GM18861 (cell line): Measurements from ENCODE around the gene RNF113A.
"Not testable (repeated sequence)": the region's sequence is repeated elsewhere in the genome, so short reads cannot be mapped to it uniquely, and the experiment has no call there.

Experiments used
- ATAC-seq: cut with Tn5 transposase; IDR thresholded peaks from one replicate; pipeline ENCODE4 v1.9.1; 2021; ENCODE audit not compliant: unreplicated experiment

Gene RNF113A

DNA sequence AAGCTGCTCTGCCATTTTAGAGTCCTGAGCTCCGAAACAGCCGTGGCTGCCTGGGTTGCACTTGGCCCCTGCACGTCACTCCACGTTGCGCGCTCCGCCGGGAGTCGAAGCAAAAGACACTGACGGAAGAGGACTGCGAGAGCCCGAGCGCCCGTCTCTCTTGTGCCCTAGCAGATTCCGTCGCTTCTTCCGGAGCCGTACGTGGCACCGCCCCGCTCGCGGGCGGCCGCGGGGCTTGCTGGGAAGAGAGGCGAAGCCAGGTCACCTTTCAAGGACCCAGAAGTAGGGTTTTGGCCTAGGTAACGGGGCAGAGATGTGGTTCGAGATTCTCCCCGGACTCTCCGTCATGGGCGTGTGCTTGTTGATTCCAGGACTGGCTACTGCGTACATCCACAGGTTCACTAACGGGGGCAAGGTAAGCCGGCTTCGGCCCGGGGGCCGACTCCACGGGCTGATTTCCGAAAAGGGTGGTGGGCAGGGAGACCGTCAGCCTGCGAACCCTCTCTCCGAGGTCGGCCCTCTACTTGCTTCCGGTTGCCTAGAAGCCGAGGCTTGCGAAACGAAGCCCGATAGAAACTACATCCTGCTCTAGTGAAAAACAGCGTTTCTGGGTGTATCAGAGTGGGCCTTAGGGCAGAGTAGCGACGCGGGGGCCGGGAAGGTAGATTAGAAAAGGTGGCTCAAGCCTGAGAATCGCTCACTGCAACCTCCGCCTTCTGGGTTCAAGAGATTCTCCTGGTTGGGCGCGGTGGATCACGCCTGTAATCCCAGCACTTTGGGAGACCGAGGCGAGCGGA lies at the start of gene RNF113A, which contains the start of gene NDUFA1:
Gene RNF113A, minus strand, starts transcription at position 135 of the 797 bp plus-strand sequence. Its CDS starts 120 bp downstream, at position 15.
Gene NDUFA1, plus strand, starts transcription at position 234 of the 797 bp plus-strand sequence. Its CDS starts 80 bp downstream, at position 314.
- peak; percentile 88 for ATAC-seq

DNA sequence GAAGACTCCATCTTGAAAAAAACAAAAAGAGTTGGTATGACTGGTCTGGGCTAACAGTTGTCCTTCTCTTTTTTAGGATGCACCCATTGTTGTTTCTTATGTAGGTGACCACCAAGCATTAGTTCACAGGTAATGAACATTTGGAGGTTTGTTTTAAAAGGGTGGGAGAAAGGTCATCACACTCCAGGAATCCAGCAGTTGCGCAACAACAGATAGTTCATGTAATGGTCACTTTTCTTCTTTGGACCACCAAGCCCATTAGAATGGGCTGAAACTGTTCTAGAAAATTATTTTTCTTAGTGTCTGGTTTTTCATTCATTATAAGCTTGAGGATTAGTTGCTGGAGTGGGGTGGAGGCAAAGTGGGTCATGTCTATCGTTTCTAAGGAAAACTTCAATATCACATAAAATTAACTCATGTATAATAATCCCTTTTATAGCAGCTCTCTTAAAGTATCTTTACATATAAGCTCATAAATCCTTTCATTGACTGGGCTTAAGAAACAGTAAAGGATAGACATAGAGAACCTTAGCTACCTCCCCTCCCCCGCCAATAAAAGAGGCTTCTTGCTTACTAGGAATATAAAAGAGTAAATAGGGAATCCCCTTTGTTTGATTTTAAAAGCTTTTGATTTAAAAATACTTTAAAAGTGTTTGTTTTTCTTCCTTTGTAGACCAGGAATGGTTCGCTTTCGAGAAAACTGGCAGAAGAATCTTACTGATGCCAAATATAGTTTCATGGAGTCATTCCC lies 48.5 kb upstream of the RNF113A start:
- ATAC-seq = no peak

DNA sequence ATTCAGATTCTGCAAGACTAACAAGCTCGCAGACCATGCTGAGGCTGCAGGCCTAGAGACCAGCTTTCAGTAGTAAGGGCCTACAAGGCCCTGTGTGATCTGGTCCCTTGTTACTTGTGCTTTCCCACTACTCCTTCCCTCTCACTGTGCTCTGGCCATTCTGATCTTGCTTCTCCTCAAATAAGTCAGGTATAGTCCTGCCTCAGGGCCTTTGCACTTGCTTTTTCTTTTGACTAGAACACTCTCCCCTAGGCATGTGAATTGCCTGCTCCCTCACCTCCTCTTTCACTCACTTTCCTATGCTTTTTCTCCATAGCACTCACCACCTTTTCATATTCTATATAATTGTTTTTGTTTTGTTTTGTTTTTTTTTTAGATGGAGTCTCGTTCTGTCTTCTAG lies 46.3 kb upstream of the RNF113A start:
- no peak for ATAC-seq

DNA sequence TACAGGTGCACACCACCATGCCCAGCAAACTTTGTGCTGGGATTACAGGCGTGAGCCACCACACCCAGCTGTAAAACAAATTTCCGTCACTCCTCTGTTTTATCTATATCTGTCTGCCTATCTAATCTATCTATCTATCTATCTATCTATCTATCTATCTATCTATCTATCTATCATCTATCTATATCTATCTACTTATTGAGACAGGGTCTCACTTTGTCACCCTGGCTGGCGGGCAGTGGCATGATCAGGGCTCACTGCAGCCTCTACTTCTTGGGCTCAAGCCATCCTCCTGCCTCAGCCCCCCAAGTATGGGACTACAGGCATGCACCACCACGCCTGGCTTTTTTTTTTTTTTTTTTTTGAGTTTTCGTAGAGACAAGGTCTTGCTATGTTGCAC lies 44.8 kb upstream of the RNF113A start:
- no peak for ATAC-seq

DNA sequence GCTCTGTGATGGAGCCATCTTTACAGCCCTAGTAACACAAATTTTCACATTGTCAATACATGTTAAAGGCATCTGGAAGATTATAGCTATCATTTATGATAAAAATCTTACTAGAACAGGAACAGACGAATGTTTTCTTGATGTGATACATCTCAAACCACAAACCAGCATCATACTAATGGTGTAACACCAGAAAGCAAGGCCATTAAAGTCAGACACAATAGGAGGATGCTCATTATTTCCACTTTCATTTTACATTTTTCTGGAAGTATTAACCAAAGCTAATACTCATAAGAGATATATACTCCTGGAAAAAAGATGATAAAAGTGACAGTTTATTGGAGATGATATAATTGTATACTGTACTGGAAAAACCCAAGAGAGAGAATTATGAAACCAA lies 29.4 kb upstream of the RNF113A start:
- no peak for ATAC-seq

DNA sequence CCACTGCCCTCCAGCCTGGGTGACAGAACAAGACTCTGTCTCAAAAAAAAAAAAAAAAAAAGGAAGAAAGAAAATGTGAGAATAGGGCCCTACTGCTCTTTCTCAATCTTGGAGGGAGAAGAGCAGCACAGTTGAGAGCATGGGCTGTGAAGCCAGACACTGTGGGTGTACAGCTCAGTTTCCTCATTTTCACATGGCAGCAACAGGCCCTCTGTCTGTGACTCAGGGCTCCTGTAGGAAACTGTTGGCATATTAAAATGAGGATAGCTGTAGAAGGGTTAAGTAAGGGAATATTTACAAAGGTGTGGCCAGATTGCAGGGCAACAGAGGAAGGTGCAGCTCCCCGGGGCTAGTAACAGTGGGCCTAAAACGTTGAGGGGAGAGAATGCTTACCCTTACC lies 27.6 kb upstream of the RNF113A start:
- no peak for ATAC-seq

DNA sequence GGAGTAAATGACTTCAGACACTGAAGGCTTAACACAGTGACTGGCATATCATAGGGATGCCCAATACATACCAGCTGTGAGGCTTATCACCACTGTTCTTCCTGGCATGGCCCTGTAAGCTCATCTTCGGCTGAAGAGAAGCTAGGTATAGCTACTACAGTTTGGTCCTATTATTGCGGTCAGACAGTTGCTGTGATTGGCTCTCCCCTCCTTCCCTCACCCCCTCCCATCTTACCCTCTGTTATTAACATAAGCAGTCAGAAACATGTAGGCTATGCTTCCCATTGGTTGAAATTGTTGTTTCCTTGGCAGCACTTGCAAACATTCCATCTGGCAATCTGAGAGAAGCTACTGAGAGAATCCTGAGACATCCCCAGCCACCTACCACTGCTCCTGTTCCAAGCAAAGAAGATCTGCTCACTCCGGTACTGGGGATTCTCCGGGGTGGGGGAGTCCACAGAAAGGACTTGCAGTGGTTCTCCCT lies 24.4 kb upstream of the RNF113A start, which contains the start of gene AKAP14:
Gene AKAP14, plus strand, starts transcription at position 51 of the 484 bp plus-strand sequence. CDS start 7,331 bp downstream, outside the sequence.
- ATAC-seq = no peak

DNA sequence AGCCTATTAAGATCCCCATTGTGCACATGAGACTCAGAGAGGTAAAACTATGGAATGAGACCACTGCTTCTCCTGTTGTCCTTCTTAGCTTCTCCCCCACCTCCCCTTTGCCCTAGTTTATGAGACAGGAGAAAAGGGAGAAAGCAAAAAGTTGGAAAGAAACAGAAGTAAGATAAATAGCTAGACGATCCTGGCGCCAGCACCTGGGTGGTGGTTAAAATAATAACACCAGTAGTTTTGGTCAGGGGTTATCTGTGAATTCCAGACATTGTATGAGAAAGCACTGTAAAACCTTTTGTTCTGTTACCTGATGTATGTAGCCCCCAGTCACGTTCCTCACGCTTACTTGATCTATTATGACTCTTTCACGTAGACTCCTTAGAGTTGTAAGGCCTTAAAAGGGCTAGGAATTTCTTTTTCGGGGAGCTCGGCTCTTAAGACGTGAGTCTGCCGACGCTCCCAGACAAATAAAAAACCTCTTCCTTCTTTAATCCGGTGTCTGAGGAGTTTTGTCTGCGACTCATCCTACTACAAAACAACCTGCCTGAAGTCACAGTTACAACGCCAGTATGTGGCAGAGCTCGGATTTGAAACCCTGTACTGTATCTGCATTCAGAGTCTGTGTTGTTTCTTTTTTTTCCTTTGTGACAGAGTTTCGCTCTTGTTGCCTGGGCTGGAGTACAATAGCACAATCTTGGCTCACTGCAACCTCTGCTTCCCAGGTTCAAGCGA lies 20.6 kb upstream of the RNF113A start:
- ATAC-seq = not testable (repeated sequence)

DNA sequence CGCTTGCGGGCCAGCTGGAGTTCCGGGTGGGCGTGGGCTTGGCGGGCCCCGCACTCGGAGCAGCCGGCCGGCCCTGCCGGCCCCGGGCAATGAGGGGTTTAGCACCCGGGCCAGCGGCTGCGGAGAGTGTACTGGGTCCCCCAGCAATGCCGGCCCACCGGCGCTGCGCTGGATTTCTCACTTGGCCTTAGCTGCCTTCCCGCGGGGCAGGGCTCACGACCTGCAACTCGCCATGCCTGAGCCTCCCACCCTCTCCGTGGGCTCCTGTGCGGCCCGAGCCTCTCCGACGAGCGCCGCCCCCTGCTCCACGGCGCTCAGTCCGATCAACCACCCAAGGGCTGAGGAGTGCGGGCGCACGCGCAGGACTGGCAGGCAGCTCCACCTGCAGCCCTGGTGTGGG lies 19.1 kb upstream of the RNF113A start:
- ATAC-seq = not testable (repeated sequence)

DNA sequence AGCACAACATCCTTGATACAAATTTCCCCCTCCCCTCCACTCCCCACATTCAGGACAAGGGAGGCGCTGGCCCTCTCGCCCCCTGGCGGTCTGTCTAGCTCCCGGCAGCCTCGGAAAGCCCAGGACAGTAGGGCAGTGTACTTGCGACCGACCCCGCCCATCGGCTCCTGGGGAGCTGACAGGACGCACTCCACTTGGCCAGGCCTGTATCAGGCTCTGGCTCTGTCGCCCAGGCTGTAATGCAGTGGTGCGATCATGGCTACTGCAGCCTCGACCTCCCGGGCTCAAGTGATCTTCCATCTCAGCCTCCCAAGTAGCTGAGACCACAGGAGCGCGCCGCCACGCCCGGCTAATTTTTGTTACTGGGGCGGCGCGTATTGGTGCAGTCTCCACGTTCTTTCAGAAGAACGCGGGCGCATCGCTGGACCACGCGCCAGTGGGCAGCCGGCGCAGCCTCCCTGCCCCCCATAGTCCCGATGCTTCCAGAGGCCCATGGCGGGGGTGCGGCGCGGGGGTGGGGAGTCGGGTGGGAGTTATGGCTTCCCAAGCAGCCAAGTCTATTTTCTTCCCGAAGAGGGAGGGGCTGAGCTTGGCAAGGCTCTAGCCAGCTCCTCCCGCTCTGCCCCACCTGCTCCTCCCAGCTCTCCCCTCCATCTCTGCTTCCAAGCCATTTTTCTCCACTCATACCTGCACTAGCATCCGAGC lies 16.3 kb upstream of the RNF113A start:
- peak; percentile 54 for ATAC-seq

DNA sequence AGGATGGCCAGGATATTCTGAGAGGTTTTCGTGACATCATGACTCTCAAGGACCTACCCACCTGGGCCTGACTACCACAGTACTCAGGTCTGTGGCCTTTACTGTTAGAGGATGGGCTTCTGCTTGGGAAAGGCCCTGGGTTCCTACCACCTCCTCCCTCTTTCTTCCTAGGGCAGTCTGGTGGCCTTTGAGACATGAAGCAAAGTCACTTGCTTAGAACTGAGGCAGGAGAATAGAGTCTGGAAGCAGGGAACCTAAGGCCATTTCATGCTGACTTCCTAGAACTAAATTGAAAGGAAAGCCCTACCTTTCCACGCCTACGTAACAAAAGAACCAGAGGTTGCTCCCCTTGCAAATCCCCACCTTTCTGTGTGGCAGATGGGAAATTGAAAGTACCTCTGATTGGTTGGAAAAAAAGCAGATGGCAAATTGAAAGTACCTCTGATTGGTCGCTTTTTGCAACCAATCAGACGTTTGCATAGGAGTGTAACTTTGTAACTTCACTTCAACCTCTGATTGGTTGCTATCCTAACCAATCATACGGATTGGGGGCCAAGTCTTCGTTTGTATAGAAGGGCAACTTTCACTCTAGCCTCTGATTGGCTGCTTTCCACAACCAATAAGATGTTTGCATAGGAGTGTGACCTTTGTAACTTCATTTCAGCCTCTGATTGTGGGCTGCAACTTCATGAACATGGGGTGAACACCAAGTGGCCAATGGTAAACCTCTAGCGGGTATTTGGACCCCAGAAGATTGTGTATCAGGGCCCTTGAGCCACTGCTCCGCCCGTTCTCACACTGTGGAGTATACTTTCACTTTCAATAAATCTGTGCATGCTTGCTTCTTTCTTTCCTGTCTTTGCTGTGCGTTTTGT lies 14.3 kb upstream of the RNF113A start:
- ATAC-seq = no peak

DNA sequence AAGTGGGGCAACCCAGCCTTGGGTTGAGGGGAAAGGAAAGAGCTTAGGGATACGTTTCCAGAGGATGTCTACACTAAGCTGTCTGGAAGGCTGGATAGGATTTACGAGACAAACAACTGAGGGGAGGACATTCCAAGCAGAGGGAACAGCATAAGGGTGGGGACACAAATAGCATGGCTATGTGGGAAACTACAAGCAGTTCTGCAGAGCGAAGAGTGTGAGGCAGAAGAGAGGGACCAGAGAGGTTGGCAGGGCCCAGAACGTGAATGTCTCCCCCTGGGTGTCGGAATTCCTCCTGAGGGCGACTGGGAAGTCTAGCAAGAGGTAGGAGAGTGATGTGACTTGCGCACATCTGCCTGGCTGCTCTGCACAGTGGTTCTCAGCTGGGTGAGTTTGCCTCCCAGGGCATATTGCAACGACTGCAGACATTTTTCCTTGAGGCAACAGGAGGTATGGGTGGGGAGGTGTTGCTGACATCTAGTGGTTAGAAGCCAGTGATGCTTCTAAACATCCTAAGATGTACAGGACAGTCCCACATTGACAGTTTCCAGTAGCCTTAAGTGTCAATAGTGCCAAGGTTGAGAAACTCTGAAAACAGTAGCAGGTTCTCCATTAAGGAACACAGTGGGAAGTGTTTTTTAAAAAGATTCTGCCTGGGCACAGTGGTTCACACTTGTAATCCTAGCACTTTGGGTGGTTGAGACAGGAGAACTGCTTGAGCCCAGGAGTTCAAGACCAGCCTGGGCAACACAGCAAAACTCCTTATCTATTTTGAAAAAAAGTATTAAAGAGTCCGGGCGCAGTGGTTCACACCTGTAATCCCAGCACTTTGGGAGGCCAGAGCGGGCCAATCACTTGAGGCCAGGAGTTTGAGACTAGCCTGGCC lies 9.3 kb upstream of the RNF113A start:
- peak; percentile 88 for ATAC-seq

DNA sequence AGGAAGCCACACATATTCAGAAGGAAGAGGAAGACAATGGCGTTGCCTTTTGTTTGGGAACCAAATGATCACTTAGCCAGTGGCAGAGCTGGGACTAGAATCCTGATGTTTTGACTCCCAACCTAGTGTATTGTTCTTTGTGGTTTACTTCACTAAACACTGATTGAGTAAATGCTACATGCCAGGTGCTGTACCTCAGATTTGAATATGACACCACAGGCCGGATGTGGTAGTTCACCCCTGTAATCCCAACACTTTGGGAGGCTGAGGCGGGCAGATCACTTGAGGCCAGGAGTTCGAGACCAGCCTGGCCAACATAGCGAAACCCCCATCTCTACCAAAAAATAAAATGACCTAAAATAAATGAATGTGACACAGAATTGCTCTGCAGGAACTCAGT lies 8.5 kb upstream of the RNF113A start:
- no peak for ATAC-seq

DNA sequence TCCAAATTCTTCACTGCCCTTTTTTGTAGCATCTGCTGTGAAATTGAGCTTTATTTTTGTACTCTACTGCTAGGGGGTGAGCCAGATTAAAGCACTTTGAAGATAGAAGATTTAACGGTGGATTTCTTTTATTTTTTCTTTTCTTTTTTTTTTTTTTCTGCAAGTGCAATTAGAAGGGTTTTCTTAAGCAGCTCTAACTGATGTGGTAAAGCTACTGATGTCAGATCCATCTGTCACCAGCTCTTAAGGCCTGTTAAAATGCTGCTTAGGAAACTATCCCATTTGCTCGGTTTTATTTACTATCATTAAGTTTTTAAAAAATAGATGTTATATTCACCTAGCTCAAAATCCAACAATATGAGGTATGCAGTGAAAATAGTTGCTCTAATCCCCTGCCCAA lies 7.2 kb upstream of the RNF113A start:
- ATAC-seq = no peak

DNA sequence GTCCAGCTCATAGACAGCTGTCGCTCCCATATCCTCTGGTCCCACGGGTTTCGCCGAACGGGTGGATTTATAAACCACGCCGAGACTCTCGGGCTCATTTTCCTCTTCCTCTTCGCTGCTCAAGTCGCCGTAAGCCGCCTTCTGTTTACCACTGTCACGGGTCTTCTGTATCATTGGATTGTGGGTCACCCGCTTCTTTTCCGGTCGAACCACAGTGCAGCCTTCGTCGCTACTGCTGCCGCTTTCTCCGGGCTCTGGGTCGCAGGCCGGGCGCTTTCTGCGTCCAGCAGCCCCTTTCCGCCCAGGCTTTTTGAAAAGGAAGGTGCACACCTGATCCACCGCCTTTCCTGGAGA lies 311 bp downstream of the RNF113A start:
- ATAC-seq = peak; percentile 23

DNA sequence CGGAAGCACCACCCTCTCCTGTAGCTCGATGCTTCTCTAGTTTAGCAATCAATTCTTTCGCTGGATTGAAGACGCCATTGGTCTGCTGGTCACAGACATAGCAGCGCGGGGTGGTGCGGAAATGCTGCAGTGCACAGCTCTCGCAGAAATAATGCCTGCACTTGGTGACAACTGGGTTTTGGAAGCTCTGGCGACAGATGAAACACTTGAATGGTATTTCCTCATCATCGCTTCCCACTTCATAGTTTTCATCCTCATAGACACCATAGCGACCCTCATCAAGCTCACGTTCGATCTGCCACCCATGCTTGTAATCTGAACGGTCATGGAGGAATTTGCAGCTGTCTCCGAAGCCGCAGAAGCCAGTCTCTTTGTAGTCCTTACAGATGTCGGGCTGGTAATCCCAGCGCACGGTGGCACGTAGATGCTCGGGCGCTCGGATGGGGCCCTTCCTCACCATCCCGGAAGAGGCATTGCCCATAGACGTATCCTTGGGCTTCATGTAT lies 854 bp downstream of the RNF113A start:
- no peak for ATAC-seq

DNA sequence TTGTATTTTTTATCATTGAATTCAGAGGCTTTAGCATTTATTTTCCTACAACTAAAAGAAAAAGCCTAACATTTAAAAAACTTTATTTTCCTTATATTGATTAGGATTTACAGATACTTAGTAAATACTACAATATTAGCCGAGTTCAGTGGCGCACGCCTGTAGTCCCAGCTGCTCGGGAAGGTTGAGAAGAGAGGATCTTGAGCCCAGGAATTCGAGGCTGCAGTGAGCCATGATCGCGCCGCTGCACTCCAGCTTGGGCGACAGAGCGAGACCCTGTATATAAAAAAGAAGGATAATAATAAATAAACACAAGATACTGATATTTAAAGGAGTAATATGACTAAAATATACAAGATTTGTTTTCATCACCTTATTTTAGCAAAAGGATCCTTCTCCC lies 18.1 kb downstream of the RNF113A start:
- no peak for ATAC-seq
